ENCODE measurements around the gene TEPSIN.

Gene TEPSIN

DNA sequence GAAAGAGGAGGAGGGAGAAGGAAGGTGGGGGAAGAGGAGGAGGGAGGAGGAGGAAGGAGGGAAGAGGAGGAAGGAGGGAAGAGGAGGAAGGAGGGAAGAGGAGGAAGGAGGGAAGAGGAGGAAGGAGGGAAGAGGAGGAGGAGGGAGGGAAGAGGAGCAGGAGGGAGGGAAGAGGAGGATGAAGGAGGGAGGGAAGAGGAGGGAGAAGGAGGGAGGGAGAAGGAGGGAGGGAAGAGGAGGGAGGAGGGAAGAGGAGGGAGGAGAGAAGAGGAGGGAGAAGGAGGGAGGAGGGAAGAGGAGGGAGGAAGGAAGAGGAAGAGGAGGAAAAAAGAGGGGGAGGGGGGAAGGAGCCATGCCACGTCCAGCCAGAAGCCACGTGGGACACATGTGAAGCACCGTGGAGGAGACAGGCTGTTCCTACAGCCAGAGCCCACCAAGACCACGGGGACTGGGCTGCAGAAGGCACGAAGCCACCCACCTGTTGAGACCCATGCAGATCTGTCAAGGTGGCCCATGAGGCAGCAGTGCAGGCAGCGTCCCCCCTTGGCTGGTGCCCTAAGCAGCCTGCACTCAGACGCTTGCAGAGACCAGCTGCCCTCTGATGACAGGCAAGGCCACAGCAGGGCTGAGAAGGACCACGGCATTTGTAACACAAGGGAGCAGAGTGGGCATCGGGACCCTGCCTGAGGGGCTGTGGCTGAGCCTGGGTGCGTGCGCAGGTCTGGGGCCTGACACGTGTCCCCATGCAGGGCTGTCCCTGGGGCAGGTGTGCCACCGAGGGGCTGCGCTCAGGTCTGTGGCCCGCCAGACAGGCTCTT lies 10.6 kb upstream of the TEPSIN start:
- no peak for DNase-seq

DNA sequence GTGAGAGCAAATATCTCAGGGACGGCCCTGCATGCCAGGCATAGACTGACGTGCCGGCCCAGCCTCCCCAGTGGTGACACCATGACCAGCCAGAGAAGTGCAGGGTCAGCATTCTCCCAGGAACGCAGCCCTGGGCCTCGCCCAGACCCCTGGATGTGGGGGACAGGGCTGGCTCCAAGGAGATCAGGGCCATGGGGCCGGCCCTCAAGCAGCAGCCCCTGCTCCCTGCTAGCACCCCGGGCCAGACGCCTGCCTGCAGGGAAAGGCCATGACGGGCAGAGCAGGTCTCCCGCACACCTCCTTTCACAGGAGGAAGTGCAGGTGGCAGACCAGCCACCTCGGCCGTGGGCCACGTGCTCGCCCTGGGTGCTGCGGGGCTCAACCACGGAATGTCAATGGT lies 9.8 kb upstream of the TEPSIN start:
- no peak for DNase-seq

DNA sequence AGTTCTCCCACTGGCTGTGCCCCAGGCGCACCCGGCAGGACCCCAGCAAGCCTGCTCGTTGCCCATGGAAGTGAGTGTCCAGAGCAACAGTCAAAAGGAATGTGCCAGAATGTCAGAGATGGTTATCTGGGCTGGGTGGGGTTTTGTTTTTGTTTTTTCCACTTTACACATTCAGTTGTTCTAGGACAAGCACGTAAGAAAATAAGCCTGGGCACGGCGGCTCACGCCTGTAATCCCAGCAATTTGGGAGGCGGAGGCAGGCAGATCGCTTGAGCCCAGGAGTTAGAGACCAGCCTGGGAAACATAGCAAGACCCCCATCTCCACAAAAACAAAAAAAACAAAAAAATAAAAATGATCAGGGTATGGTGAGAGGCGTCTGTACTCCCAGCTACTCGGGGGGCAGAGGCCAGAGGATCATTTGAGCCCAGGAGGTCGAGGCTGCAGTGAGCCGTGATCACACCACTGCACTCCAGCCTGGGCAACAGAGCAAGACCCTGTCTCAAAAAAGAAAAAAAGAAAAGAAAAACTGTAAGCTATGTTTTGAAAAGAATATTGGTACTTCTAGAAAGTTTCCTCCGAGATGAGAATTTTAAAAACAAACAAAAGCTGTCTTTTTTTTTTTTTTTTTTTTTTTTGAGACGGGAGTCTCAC lies 8.6 kb upstream of the TEPSIN start:
- no peak for DNase-seq

DNA sequence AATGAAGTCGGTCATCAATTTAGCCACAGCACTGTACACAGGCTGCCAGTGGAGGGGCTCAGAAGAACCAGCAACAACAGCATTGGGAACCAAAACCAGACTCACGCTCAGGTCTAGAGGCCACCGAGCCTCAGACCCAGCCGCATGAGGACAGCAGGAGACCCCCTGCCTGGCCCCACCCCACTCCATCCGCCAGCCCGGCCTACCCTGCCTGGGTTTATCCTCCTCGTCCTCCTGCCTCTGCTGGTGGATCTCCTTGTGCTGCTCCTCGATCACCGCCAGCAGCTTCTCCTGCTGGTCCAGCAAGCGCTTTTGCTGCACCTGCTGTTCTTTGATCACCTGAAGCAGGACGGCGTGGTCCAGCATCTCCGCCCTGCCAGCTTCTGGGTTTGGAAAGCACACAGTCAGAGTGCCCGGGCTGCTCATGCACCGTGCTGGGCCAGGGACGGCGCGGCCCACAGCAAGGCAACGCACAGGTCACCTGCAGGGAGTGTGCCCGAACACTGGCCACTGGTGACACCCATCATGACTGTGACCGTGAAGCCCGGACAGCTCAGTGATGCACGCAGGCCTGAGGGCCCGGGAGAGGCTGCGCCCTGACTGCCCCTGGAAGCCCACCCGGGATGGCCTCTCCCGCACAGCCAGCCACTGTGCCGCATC lies 8.0 kb upstream of the TEPSIN start:
- no peak for DNase-seq

DNA sequence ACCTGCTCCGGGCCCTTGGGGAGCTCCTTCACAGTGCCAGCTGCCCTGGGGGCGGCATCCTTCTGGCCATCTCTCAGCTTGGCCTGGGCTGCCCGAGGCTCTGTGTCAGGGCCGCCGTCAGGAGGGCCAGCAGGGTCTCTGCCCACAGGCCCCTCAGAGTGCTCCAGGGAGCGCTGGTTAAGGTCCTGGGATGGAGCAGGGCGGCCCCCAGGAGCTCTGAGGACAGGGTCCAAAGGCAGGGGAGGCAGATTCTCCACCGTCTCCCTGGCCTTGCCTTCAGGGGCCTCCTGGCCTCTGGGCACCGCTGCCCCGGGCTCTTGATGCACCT lies 7.5 kb upstream of the TEPSIN start:
- no peak for DNase-seq

DNA sequence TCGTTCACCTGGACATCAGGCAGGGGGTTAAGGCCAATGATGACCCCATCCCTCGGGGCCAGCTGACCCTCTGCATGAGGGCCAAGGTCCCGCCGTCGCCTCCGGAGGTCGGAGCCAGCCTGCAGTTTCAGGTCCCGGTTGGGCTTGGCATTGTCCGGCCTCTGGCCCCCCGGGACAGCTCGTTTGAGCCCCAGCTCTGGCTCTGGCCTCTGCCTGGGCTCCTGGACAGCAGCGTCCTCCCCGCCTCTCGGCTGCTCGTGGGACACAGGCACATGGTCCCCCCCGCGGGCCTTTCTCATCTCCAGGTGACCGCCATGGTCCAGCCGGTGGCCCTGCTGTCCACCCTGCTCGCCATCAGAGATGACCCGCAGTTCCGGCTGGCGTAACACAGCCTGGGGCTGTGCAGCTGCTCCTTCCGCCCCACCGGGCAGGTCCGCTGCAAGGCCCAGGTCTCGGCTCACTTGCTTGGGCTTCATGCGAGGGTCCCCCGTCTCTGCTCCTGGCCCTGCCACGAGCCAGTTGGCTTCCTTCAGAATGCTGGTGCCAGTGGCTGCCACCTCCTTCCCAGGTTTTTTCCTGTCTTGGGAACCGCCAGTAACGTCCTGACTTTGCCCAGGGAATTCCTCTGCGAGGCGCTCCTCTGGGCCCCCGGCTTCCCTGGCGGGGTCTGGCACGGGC lies 6.9 kb upstream of the TEPSIN start:
- DNase-seq, result no peak

DNA sequence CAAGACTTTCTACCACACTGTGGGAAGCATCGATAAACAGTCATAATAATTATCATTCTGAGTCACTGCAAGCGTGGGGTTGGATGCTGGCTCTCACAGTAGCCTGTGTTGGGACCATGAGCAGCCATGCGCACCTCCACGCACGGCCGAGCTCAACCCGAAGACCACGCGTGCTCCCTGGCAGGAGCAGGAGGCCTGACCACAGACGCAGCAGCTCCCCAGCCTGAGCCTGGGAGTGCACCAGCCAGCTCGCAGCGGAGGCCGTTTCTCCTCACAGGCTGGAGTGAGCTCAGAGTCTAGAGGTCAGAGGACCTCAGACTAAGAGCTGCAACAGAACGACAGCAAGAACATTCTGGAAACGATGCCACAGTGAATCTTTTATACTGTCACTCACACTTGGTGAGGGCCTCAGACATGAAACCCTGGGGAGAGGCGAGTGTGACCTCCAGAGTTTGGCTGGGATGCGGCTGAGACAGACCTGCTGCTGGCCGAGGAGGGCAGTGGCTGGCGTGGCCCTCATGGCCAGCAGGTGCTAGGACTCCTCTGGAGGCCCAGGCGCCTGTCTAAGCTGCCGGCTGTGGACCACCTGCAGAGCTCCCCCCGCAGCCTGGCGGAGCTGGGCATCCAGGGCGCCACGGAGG lies 6.3 kb upstream of the TEPSIN start:
- no peak for DNase-seq

DNA sequence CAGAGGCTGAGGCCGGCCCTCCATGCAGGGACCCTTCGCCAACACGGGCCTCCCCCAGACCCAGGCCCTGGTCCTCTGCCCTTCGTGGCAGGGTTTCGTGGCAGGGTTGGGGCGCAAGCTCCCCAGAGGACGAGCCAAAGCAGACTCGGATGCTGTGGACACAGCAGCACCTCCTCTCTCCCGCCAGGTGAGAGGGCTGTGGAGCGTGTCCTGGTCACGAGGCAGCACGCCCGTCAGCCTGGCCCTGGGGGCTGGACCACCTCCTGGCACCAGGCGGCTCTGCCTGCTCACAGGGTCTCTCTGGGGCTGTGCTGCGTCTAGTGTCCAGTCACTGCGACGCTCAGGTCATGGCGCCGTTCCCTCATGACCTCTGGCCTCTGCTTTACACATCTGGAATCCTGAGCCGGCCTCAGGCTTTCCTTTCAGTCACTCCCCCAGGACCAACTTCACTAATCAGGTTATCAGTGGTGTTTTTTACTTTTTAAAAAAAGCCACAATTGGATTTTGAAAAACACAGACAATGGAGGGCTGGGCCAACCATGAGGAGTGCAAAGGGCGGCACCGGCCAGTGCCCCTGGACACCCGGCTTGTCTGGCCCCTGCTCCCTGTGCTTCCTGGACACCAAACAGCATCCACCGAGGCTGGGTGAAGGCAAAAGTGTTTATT lies 5.6 kb upstream of the TEPSIN start:
- DNase-seq, result no peak

DNA sequence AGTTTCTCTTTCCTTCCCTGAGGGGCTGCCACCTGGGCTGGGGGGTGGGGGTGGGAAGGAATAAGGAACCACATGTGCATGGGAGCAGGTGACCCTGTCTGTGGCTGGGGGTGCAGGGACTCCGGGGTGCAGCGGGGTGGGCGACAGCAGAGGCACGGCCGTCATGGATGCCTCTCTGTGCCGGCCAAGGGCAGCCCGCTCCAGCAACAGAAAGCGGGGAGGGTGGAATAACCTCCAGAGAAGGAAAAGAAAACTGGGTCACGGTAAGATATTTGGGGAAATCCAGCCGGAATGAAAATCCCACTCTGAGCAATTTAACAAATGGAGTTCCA lies 4.4 kb upstream of the TEPSIN start:
- DNase-seq, result no peak

DNA sequence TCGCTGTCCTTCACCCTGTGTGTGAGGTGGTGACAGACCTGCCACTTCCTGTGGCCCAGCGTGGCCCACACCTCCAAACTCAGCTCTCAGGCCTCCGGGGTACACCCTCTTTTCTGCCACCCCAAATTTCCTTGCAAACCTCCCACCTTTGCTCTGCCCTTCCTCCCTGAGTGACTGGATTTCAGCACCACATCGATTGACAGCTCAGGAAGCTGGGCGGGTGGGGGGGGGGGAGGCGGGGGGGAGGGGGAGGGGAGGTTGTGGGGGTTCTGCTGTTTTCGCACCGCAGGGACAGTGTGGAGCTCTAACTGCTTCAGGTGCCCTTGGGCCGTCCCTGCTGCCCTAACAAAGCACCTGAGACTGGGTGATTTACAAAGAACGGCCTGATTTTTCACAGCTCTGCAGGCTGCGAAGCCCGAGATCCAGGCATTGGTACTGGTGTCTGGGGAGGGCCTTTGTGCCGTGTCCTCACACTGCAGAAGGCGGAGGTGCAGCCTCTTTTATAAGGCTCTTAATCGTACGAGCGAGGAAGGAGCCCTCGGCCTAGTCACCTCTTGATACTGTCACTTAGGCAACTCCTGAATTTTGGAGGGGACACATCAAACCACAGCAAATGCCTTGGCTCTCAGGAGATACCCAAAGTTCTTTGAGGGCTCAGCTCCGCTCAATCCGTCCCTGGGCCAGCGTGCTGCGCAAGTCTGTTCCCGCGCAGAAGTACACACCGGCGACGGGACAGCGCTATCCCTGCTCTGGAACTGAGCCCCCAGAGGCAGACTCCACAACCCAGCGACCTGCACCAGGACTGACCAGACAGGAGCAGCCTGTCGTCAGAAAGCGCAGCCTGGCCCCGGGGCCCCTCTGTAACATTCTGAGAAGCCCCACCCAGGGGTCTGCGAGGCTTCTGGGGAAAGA lies 3.8 kb upstream of the TEPSIN start:
- no peak for DNase-seq

DNA sequence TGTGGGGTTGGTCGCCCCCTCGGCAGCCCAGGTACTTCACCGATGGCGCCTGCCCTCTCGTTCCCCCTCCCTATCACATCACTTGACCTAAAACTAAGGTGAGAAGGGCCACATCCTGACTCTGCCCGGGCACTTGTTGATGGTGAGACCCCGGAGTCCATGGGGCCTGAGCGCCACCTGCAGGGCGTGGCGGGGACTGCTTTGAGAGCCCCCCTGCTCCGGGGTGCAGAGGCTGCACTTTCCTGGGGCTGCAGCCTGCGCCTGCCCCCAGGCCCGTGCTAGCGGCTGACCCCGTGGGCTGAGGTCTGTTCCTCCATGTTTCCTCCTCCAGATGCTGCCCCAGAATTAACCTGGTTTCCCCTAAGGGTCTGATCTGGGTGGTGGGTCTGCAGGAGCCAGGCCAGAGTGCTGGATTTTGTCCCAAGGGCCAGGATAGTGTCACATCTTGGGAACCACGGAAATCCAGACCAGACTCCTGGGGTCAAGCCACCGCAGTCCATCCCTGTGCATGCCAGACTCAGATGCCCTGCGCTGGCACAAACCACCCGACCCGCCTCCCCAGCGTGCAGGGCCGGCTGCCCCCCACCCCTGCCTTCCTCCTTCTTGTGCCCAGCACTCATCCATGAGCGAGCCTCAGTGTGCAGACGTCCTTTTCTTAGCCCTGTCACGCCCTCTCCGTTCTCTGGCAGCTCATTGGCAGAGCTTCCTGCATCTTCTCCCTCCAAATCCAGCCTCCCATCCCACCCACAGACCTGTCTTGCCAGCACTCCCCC lies 3.0 kb upstream of the TEPSIN start:
- DNase-seq, result peak; percentile 88

DNA sequence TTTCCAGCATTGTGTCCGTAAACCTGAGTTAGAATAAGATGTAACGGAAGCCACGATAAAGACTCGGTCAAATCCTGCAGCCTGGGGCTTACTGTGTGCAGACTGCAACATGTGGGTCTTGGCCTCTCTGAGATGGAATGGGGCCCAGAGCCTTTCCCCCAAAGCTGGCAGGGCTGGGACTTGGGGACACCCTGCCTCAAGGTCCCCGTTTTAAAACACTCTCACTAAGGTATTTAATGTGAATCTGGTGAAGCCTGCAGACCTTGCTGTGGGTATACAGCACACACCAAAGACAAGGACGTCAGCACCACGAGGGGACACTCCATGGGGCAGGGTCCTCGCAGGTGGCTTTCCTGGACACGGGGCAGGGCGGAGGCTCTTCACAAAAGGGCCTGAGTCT lies 2.3 kb upstream of the TEPSIN start:
- no peak for DNase-seq

DNA sequence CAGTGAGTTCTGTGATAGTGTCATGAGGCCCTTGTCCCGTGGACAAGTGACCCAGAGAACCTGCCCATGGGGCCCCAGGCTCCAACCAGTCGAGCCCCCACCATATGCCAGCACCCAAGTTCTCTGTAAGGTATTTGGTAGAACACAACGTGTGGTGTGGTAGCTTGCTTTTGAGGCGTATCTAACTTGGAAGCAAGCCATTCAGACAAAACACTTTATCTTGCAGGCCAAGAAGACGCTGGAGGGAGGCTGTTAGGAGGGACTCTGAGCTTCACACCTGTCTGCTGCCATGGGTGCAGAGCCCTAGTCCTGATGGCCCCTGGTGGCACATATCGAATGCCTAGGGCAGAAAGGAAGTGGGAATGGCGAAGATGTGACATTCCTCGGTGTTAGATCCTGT lies 1.9 kb upstream of the TEPSIN start:
- no peak for DNase-seq

DNA sequence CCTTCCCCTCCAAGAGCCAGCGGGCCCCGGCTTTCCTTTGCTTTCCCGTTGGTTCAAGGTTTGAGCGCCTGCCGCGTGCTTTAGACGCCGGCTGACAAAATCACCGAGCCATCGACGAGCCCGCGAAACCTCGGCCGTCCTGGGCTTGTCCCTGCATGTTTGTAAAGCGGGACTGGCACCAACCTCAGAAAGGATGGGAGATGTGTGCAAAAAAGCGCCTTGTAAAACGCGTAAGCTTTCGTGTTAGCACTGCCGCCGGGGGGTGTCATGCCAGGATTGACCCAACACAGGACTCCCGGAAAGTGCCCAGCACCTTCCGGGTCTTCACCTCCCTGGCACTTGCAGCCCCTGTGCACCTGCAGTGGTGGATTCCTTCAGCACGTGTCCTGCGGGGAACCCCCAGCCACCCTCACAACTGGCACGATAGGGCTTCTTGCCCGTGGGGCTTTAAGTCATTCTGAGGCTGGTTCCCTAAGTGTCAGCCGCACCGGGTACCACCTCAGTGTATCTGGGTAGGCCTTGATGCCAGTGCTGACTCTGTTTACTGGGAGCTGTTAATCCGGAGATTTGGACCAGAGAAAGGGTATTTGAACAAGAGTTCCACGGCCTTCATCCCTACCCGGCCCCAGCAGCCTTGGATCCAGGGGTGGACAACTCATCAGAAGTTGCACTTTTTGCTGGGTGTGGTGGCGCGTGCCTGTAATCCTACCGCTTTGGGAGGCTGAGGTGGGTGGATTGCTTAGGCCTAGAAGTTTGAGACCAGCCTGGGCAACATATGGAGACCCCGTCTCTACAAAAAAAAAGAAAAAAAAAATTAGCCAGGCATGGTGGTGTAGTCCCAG lies 1.1 kb upstream of the TEPSIN start:
- peak; percentile 68 for DNase-seq

DNA sequence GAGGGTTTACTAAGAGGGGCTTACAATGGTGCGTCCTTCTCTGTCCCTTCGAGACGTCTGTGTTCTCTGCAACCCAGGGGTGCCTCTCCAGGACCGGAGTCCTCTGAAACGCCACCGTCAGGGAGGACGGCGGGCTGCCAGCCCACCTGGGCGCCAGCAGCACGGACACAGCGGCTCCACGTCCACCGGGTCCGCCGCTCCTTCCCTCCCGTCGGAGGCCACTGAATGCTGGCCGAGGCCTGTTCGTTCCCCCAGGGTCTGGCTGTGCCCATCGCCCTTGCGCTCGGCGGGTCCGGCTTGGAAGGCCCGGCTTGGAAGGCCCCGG lies 403 bp downstream of the TEPSIN start:
- DNase-seq, result no peak

DNA sequence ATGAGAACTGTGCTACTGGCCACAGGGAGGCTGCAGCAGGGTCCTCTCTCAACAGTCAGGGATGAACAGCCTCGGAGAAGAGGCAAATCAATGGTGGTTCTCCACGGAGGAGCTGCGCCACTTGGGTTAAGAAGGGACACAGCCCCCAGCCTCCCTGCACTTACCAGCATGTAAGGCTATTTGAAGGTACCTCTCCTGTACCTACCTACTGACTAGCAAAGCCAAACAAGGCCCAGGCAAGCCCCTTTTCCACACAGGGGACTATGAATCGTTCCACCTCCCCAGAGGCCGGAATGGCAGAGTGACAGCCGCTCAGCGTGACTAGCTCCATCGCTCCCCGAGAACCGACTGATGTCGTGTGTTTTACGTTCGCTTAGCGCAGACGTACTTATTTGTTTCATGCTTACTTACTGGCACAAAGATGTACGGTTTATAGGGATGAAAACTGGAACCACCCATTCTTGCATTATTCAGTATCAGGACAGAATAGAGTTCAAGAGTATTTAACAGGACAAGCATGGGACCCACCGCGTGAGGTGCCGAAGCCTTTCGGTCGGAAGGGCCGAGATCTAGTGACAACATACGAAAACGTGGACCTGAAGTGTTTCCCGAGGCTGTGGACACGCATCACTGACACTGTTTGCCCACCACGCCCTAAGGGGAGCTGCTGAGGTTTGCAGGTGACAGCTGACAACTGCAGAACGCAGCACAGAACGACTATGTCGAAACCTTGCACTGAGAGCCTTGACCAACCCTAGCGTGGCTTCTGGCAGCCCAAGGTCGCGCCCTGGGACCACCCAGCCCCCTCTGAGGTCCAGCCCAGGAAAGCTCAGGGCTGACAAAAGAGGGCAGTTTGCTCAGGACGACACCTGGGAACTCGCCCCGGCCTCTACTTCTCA lies 1.0 kb downstream of the TEPSIN start:
- no peak for DNase-seq

DNA sequence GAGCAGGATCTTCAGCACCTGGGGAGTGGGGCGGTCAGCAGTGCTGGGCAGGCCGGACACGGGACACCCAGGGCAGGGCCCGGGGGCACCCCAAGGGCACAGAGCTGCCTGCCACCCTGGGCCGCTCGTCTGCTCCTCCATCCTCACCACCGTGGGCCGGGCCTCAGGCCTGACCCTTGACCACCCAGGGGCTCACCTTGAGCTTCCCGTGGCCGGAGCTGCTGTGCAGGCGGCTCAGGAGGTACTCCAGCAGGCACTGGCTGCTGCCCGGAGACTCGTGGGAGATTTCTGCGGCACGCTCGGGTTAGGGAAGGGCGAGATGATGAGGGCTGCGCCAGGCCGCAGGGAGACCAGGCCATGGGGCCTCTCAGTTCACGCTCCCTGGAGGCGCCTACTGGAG lies 2.1 kb downstream of the TEPSIN start:
- DNase-seq, result no peak

DNA sequence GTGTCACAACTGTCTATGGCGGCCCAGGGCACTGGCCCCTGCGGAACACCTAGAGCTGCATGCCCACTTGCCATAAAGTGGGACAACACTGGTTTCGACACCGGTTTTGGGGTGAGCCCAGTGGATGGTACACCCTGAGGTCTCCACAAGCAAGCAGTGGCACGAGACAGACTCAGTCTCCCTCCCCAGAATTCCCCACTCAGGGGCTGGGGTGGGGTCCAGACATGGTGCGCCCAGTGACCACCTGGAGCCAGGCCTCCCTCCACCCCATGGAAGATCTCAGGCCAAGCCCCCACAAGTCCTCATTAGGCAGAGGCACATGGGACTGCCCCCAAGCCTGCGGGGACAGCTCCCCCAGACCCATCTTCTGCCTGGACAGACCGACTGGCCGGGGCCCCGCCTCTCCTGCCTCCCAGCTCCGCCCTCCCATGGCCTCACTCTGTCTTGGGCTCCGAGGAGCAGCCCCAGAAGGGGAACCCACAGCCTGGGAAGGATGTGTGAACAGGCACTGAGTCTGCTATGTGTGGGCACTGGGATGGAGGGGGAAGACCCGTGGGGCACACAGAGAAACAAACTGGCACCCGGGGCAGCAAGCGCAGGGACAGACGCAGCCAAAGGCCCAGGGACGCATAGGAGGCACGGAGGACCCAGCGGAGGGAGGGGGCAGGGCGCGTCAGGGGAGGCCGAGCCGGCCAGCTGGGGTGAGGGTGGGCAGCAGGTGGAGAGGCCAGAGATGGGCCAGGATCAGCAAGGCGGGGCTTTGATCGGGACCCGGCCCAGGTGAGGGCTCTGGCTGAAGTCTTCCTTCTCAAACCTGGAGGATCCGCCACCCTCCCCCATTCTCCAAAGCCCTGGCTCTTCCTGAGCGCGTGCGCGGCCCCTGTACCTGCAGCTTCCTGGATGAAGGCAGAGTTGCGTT lies 2.8 kb downstream of the TEPSIN start:
- DNase-seq, result no peak
